HG03342 (cell line): ENCODE results near the gene KCNT1.
"Not testable (repeated sequence)": the region's sequence is repeated elsewhere in the genome, so short reads cannot be mapped to it uniquely, and the experiment has no call there.

Source experiments
- ATAC-seq: cut with Tn5 transposase; IDR thresholded peaks from one replicate; pipeline ENCODE4 v1.9.1; 2021; ENCODE audit warnings: mild to moderate bottlenecking, moderate library complexity; ENCODE audit not compliant: unreplicated experiment

The KCNT1 gene

GRCh38 chr9:135701959-135702721, at the start of gene KCNT1:
Gene KCNT1, plus strand, starts transcription at chr9:135702185. Its CDS starts 74 bp downstream, at chr9:135702259.
- no peak for ATAC-seq

- ATAC-seq, result no peak
Observed at GRCh38 chr9:135655317-135655716, 46.7 kb upstream of the KCNT1 start.

- no peak for ATAC-seq
Observed at GRCh38 chr9:135657416-135657815, 44.6 kb upstream of the KCNT1 start.

GRCh38 chr9:135659252-135659651, 42.7 kb upstream of the KCNT1 start:
- ATAC-seq, result no peak

DNA sequence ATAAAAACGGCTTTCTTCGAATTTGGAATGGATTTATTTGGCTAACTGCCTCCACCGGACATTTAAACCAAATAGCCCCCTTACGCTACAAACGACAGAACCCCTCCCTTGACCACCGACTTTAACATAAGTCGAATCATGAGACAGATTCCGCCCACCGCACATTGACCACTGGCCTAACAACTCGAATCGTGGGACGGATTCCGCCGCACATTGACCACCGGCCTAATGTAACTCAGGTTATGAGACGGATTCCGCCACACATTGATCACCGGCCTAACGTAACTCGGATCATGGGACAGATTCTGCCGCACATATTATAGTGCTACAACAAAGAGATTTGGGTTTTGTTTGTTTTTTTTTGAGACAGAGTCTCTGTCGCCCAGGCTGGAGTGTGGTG, 41.6 kb upstream of the KCNT1 start:
- ATAC-seq, result no peak

DNA sequence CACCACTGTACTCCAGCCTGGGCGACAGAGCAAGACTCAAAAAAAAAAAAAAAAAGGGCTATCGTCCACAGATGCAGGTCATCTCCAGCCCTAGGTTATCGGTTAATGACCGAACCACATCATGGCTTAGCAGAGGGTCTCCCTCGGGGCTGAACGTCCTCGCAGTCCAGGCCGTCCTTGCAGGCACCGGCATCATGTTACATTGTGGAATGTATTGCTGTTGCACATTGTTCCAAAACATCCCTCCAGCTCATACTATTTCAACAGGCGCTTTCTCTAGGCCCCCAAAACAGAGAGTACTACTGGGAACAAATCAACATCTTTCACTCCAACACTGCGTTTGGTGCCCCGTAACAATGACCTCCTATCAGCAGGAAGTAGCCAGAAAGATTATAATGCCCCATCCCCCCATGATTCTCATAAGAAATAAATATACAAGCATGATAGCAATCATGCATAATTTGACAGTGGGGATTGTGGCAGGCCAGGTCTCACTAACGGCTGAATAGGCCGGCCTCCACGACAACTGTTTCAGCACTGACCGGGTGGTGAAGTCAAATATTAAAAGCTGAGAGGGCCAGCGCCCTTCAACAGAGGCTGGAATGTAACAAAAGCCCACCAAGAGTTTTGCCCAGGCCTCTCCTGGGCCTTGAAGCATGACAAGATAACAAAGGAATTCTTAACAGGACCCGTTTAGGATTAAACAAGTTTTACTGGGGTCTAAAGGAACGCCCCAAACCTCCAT, 40.0 kb upstream of the KCNT1 start:
- ATAC-seq, result no peak

- ATAC-seq, result no peak
Observed at GRCh38 chr9:135662758-135663450, 39.1 kb upstream of the KCNT1 start, which contains the start of gene LCN9. Gene LCN9, plus strand, starts transcription at chr9:135663309. Its CDS starts 13 bp downstream, at chr9:135663322.

GRCh38 chr9:135663451-135663770, 38.6 kb upstream of the KCNT1 start:
- no peak for ATAC-seq

GRCh38 chr9:135663857-135664256, 38.1 kb upstream of the KCNT1 start:
- ATAC-seq, result no peak

DNA sequence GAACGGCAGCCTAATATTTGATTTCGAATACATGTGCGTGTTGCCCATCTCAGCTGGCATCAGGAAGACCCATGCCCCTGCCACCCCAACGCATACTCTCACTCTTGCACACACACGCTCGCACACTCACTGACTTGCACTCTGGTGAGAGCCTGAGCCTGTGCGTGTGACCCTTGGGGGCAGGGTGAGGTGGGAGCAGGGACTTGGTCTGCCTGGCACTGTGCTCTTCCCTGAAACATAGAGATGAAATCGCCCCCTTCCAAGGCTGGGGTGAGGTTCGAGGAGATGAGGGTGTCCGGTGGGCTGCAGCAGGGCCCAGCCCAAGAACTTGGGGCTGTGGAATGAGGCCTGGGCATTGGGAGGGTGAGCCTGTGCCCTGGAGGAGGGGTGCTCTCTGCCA, 37.7 kb upstream of the KCNT1 start:
- no peak for ATAC-seq

- no peak for ATAC-seq
Observed at GRCh38 chr9:135664801-135665794, 36.9 kb upstream of the KCNT1 start.

- no peak for ATAC-seq
Observed at GRCh38 chr9:135665795-135666189, 36.2 kb upstream of the KCNT1 start.

DNA sequence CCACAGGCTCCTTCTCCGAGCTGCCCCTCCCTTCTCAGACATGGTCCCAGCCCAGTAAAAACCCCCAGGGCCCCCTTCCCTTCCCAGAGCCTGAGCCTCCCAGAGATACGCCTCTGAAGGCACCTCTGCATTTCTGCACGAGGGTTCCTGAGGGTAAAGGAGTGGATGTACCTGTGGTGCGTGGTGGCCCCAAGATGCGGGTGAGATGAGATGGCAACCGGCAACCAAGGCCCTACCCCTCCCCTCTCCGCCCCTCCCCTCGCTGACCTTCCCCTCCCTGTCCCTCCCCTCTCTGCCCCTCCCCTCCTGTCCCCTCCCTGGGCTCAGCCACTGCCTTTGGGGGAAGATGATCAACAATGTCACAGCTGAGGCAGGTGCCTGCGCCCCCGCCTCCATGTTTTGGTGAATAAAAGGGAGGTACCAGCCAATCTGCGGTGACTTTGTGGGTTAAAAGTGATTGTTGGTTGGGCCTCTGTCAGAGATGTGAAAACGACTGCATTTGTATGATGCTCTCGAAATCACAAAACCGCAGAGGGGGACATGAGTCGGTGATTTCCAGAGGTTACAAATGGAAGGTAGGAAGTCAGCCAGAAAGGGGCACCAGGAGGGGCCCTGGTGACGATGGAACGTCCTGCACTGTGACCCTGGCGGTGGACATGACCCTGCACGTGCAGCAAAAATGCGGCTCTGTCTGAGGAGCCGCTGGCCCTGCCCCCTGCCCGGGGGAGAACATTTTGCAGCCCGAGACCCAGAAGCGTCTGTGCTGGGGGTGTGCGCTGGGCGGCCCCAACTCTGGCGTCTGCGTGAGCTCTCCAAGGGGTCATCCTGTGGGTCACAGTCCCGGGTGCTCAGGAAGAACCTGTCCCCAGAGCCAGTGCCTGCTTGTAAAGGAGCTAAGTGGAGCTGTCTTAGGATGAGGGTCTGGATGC, 35.2 kb upstream of the KCNT1 start:
- ATAC-seq, result no peak

GRCh38 chr9:135667463-135668001, 34.5 kb upstream of the KCNT1 start:
- no peak for ATAC-seq

- not testable (repeated sequence) for ATAC-seq
Observed at GRCh38 chr9:135669018-135669417, 33.0 kb upstream of the KCNT1 start.

DNA sequence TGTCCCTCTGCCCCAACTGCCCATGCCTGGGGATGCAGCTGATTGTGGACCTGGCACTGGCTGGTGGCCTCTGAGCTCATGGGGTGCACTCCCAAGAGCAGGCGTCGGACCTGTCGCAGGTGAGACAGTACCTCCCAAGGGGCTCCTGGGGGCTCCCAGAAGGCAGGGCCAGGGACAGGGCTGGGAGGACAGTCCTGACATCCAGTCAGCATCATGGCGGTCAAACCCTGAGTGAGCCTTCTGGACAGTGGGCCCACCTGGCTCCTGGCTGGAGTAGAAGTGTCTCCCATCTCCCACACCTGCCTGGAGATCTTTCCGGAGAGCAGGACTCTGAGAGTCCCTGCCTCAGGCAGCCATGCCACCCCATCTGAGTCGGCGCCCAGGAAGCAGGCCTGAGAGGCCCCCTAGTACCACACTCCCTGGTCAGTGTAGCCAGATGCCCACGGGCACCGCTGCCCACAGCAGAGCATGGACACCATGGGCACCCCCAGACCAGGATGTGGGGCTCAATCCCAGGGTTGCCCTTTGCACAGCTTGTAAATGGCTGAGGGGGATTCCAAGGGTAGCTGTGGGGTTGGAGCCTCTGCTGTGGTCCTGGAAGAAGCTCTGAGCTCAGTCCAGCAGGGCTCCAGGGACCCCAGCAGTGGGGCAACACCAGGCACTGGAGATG, 32.2 kb upstream of the KCNT1 start:
- ATAC-seq, result no peak

DNA sequence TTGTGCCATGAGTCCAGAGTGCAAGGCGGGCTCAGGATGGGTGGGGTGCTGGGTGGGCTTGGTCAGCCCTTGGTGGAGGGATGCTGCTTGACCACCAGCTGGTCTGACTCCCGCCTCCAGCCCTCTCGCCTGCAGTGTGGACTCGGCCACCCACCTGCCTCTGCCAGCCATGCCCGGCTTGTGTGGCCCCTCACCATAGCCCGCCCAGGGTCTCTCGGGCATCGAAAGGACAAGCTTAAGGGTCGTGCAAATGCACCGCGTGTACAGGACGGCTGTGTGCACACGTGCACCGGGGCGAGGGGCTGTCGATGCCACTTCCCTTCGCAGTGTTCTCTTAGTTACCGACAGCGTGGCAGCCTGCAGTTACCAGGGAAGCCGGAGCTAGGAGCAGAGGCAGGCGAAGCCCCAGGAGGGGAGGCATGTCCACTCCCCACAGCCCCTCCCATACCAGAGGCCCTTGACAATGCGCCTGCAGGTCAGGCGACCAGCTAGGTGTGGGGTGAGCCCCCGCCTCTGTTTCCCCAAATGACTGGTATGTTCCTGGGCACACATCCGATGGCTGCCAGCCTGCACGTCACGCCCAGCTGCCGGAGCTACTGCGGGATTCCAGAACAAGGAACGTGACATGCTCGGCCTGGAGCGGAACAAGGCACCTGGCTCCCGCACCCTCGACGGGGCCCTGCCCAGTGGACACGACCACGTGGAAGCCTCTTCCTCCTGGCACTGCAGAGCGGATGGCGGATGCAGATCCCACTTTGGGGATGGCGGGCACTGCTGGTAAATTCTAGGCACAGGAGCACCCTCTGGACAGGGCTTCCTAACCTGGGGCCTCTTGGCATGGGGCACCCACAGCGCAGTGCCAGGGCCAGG, 31.0 kb upstream of the KCNT1 start:
- ATAC-seq, result no peak

- no peak for ATAC-seq
Observed at GRCh38 chr9:135671591-135672041, 30.4 kb upstream of the KCNT1 start.
